ENCODE measurements around the gene GATAD2B. TPM values are rescaled to one million over a fixed set of nuclear protein-coding genes. Genes with fewer than 3 reads are reported as not detected.

The GATAD2B gene
- 35.3 TPM for total RNA-seq
- long read RNA-seq, partial matches to known transcripts: 0 of 2 reads
- long read RNA-seq, other reads (novel, unspliced or antisense): 2 of 2 reads

DNA sequence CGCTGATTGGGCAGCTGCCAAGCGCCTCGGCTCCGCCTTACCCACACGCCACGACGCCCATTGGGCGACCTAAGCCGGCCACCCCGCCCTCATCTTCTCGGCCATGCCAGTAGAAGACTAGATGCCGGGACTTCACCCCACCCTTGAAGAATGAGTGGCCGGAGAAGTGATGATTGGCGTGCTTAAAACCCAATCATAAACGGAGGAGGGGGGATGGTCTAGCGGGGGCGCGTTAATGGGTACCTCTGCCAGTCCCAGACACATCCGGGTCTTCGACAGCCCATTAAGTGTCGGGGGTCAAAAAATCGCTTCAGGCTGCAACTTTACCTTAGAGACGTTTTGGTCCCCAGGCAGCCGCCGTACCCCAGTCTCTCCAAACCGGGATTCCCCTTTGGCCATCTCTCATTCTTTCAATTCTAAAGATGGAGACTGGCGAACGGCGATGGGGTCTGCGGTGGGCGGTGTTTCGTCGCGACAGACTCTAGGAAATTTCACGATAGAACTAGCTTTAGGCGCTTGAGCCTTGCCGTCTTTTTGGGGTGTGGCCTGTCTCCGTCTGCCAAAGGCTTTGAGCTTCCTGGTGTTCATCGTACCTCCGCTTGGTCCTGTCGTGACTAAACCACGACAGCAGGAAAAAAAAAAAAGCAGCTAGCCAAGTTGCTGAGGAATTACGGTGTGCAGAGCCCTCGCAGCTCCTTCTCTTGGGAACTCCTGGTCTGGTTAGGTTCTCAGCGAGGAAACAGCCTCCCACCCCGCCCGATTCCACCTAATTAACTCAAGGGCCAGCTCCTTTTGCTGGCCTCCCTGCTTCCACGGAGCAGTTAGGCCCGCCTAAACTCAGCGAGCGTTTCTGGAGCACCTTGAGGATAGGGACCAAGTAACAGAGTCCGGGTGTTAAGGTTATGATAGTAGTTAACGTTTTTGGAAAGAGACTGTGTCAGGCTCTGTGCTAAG lies at the start of gene GATAD2B:
Gene GATAD2B (minus strand): TSS at position 1 of the 954 bp plus-strand sequence. CDS start 94,625 bp downstream, outside the sequence.
- DNase-seq (ENCODE audit: missing footprints) (peak; percentile 100), ATAC-seq (peak; percentile 98)
- intact Hi-C loops (cut with DNase I): loop anchor here (1.0 kb wide), 1 partner anchor 23 kb away; the partner anchor contains the start of gene DENND4B

DNA sequence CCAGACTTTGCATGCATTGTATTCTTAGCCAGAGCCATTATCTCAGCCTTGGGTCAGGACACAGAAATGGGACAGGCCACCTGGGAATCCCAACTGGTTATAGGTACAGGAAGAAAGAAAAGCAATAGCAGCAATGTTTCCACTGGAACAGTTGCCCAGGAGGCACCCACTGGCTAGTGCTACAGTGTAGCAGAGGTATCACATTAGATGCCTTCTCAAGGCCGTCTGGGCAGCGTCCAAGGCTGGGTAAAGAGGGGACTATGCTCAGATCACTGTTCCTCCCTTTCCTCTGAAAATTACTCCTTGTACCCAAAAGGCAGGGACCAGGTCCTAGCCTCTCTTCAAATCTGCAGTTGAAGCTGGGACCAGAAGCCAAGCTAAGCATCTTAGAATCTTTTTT lies 47.6 kb upstream of the GATAD2B start:
- intact Hi-C loops (cut with DNase I): no loop called here
- DNase-seq (ENCODE audit: missing footprints) (no peak), ATAC-seq (no peak)

DNA sequence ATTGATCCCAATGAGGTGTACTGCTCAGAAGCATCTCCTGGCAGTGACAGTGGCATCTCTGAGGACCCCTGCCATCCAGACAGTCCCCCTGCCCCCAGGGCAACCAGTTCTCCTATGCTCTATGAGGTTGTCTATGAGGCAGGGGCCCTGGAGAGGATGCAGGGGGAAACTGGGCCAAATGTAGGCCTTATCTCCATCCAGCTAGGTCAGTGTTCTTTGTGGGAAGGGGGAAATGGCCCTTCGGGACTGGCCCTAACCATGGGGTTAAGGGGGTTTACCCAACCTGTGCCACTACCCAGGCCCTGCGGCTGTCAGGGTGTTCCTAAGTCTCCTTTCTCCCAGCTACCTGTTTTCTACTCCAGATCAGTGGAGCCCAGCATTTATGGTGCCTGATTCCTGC lies 46.2 kb upstream of the GATAD2B start:
- DNase-seq (ENCODE audit: missing footprints): no peak
- intact Hi-C loops (cut with DNase I): no loop called here
- no peak for ATAC-seq

DNA sequence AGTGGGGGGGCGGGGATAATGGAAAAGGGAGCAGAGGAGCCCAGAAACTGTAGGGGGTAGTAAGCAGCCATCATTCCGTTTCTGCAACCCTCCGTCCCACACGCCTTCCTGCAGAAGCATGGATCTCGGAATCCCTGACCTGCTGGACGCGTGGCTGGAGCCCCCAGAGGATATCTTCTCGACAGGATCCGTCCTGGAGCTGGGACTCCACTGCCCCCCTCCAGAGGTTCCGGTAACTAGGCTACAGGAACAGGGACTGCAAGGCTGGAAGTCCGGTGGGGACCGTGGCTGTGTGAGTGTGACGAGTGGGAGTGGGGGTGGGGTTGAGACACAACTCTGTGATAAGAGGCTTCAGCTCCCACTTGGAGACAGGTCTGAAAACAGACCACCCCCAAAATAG lies 45.6 kb upstream of the GATAD2B start:
- DNase-seq (ENCODE audit: missing footprints): no peak
- intact Hi-C loops (cut with DNase I): no loop called here
- ATAC-seq: no peak

DNA sequence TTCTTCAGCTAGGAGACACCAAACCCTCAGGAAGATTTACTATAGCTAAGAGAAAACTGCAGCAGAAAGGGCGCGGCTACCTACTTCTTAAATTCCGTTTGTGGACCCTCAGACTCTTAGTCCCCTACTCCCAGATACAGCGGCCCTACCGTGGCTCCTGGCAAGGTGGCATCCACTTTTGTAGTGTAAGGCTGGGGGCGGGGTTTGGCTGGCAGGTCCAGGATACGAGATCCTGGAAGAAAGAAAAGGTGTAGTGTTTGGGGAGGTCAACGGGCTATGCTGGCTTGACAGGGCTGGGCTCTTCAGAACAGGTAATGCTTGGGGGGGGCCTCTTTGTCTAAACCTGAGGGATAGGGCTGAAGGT lies 45.2 kb upstream of the GATAD2B start:
- no peak for ATAC-seq
- intact Hi-C loops (cut with DNase I): loop anchor here (1.0 kb wide), 1 partner anchor 41 kb away; no protein-coding TSS in a partner anchor
- no peak for DNase-seq (ENCODE audit: missing footprints)

DNA sequence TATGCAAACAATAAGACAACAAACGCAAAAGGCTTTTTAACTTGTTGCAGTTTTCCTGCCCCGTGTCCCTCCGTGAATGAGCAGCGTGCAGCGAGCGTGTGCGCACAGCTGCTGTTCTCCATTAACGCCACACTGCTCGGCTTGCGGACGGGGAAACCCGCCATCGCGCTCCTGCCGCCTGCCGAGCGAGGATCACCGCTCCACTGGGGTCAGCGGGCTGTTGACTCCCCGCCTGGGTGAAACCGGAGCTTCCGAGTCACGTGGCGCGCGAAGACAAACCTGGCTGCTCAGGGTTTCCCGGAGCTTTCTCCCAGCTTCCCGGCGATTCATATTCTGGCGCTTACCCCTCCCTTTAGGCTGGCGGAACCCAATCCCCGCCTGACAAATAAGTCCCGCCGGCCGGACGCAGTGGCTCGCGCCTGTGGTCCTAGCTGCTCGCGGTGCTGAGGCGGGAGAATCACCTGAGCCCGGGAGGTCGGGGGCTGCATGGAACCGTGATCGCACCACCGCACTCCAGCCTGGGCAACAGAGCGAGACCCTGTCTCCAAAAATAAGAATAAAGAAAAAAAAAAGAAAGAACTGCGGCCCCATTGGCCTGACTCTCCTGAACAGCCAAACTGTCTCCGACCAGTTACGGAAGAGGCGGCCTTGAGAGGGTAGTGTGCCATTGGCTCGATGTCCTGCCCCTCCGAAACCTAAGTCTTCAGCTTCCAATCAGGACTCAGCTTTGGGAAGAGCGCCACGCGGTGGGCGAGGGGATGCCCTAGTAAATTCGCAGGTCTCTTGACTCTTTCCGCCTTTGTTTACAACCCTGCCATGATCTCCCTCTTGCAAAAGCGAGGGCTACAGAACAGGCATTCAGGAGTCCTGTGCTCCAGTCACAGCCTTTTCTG lies 44.6 kb upstream of the GATAD2B start, which contains the start of gene CREB3L4:
Gene CREB3L4 (plus strand): TSS at position 796 of the 893 bp plus-strand sequence. CDS start 624 bp downstream, outside the sequence.
- ATAC-seq (peak; percentile 88), DNase-seq (ENCODE audit: missing footprints) (peak; percentile 95)
- intact Hi-C loops (cut with DNase I): loop anchor here (1.0 kb wide), 1 partner anchor 40 kb away; no protein-coding TSS in a partner anchor

DNA sequence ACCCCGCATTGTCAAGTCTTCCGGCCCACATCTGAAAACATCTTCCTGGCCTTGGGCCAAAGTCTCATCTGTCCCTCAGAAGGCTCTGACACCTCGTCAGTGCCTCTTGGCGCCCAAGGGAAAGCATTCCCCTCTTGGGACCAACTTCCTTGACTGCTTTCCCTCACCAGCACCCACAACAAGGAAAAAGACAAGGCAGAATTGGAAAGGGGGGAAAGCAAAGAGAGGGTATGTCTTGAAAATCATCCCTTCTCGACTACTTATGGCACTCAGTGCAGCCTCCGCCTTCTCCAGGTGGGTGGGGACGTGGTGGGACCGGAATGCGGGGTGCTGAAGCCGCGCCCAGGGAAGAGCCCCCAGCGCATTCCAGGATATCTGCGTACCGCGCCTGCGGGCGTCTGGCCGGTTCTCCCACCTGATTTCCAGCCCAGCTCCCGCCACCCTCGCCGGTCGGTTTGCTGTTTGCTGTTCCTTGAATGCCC lies 41.1 kb upstream of the GATAD2B start:
- DNase-seq (ENCODE audit: missing footprints): peak; percentile 43
- ATAC-seq: no peak
- intact Hi-C loops (cut with DNase I): no loop called here

DNA sequence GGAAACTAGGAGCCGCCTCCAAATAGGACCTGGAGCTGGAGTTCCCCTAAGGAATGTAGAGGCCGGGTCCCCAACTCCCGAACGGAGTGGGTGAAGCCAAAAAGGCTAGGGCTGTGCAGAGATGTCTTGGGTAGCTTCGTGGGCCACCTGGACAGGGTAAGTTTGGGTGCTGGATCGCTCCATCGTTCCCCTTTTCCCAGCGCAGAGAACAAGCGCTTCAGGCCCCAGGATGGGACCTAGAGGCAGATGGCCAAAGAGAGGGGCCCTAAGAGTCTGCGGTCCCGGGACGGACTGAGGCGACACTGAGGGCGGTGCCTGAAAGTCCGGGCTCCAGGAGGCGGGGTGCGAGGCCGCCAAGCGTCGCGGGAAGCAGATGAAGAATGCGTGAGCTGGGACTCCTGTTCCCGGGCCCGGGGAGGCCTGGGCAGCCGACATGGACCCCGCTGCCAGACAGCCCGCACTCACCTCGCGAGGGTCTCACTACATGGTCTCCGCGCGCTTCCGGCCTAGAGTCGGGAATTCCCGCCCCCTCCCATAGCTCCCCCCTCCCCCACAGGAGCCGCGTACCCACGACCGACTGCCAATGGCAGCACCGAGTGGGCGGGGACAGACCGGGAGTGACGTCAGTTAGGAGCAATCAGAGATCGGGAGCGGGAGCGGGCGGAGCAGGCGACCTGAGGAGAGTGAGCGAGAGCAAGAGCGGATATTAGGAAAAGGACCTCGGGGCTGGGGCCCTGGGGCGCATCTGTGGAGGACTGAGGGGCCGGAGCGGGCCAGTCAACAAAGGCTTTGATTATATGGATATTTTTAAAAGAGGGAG lies 40.5 kb upstream of the GATAD2B start, which contains the start of gene SLC39A1:
Gene SLC39A1 (minus strand): TSS at position 508 of the 820 bp plus-strand sequence. CDS start 822 bp downstream, outside the sequence.
- ATAC-seq (peak; percentile 82), DNase-seq (ENCODE audit: missing footprints) (peak; percentile 99)
- intact Hi-C loops (cut with DNase I): no loop called here

DNA sequence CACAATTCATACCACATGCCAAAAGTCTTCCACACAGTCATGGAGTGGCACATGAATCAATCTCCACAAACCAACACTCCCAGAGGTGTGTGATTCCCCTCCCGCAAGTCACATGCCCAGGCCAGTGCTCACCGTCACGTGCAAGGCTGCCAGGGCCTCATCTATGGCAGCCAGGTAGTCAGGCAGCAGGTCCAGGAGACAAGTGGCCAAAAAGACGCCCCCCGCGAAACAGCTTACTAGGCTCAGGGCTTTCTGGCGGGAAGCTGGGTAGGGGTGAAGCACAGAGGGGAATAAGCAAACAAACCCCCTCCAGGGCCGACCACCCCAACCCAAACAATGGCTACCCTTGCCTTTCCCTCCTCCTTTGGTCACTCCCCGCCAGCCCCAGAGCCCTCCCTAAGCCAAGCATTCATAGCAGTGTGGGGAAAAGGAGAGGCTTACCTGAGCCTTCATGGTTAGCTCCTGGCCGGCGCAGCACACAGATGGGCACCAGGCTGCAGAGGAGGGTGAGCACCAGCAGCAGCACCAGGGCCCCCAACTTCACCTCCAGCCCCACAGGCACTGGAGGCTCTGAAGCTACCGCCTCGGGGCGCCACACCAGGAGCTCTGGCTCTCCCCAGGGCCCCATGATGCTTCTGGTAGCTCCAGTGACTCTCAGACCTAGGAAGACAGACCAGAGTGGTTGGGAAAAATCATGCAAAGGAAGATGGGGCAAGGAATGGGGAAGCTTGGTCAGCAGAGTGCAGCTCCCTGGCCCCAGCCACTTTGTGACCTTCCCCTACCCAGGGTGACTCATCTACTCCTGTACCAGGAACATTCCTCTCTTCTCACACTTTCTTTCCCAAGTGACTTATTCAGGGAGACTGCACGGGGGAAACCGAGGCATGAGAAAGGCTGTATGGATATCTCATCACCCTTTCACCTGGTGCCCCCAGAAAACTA lies 39.6 kb upstream of the GATAD2B start:
- DNase-seq (ENCODE audit: missing footprints) (peak; percentile 75), ATAC-seq (no peak)
- intact Hi-C loops (cut with DNase I): no loop called here

DNA sequence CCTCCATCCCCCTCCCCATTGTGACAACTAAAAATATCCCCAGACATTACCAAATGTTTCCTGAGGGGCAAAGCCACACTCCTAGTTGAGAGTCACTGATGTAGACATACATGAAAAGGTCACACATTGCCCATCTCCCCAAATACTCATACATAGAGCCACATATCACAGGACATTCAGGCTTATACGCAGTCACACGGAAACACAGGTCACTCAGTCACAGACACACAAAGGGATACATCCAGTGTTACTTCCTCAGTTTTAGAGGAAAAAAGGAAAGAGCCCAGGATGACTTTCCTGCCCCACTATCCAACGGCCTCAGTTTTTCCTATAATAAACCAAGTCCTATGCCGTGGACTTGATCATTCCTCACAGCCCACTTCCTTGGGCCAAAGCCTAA lies 38.6 kb upstream of the GATAD2B start:
- ATAC-seq (no peak), DNase-seq (ENCODE audit: missing footprints) (no peak)
- intact Hi-C loops (cut with DNase I): no loop called here

DNA sequence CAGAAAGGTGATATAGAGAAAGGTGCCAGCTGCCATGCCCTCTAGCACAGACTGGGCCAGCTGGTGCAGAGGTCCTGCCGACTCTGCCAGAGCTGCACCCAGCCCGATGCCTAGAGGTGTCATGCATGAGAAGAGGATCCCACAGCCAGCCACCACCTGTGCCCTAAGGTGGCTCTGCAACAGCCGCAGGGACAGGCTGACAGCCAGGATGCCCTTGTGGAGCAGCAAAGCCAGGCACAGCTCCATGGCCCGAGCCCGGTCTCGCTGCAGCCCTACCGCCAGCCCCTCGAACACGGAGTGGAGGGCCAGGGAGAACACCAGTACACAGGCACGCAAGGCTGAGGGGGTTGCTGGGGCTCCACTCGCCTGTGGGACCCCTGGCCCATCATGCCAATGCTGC lies 37.4 kb upstream of the GATAD2B start:
- ATAC-seq: no peak
- no peak for DNase-seq (ENCODE audit: missing footprints)
- intact Hi-C loops (cut with DNase I): no loop called here

DNA sequence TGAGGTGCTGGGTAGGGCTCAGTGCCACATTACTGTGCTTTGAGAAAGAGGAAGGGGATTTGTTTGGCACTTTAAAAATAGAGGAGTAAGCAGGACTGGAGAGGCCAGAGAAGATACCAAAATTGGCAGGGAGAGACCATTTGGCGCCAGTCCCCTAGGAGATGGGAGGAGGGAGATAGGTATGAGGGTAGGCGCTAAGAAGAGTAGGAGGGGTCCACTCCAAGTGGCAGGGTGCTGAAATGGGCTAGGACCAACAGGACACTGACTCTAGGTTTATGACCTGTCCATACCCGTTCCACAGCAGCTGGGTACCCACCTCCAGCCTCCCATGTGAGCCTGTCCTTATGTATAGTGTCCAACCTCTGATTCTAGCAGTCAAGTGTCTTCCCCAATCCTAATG lies 36.7 kb upstream of the GATAD2B start:
- intact Hi-C loops (cut with DNase I): loop anchor here (5.0 kb wide), 1 partner anchor 162 kb away; no protein-coding TSS in a partner anchor
- ATAC-seq (no peak), DNase-seq (ENCODE audit: missing footprints) (no peak)

DNA sequence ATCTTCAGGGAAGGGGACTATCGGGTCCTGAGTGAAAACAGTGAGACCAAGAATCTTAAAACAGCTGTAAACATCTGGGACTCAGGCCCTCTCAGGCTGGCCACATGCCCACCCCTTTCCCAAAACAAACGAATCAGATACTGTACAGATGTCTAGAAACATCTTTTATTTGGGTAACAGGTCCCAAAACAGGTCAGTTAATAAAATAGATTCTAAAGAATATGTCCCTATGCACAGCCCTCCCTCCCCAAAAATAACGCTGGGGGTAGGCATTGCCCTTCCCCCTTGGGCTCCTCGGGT lies 36.1 kb upstream of the GATAD2B start:
- intact Hi-C loops (cut with DNase I): loop anchor here (5.0 kb wide), 1 partner anchor 162 kb away; no protein-coding TSS in a partner anchor
- ATAC-seq (no peak), DNase-seq (ENCODE audit: missing footprints) (no peak)

DNA sequence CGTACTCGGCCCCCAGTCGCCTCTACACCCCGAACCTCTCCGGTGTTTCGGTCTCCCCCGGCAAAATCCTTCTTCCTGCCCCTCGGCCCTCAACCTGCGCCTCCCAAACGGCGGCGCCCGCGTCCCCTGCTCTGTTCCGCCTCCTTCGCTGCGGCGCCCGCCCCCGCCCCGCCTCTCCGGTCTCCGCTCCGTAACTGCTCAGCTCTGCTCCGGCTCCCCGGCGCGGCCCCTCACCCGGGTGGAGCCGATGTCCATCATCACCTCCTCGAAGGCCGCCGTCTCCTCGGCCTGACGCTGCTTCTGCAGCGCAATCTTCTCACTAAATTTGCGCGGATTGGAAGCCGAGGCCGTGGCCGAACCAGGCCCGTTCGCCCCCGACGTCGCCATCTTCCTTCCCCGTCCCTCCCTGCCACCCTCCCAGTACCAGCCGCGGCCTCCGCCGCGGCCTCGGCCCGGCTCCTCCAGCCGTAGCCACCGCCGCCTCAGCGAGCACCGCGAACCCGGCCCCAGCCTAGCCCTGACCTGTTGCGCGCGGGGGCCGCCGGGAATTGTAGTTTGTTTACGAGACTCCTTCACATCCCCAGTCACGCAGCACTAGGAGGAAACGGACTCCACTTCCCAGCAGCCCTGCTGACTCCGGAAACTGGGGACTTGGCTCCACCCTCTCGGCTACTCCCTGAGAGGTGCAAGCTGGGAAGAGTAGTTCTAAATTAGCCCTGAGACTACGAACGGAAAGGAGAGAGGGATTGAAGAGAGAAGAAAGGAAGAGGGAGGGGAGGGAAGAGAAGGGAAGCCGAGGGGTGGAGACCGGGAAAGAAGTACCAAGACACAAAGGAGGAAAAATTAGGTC lies 35.6 kb upstream of the GATAD2B start, which contains the start of gene CRTC2:
Gene CRTC2 (minus strand): TSS at position 502 of the 850 bp plus-strand sequence. CDS start 115 bp downstream, at position 387.
- intact Hi-C loops (cut with DNase I): loop anchor here (5.0 kb wide), 1 partner anchor 161 kb away; no protein-coding TSS in a partner anchor
- peak; percentile 100 for DNase-seq (ENCODE audit: missing footprints)
- peak; percentile 91 for ATAC-seq

DNA sequence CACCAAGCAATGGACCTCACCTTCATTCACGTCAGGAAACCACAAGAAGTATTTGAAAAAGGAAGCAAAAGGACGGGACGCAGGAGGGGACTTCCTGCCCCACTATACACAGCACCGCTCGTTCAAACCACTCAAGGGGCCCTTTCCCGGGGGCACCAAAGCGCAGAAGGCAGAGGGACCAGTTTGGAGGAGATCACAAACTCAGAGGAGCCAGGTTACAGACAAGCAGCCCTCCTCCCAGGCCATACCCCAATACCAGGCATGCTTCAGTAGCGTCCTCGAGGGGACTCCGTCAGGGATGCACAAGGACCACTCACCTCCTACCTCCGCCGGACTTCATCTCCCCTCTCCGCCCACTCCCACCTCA lies 35.0 kb upstream of the GATAD2B start:
- DNase-seq (ENCODE audit: missing footprints) (no peak), ATAC-seq (no peak)
- intact Hi-C loops (cut with DNase I): loop anchor here (5.0 kb wide), 1 partner anchor 160 kb away; no protein-coding TSS in a partner anchor

All from Right ventricle myocardium inferior (tissue), 1 donor.